GM21367 (cell line): ENCODE results near the gene PPARD.
"Not testable (repeated sequence)": the region's sequence is repeated elsewhere in the genome, so short reads cannot be mapped to it uniquely, and the experiment has no call there.

Experiments used
- ATAC-seq: cut with Tn5 transposase; IDR thresholded peaks from one replicate; pipeline ENCODE4 v1.9.1; 2021; ENCODE audit not compliant: unreplicated experiment

Gene PPARD

DNA sequence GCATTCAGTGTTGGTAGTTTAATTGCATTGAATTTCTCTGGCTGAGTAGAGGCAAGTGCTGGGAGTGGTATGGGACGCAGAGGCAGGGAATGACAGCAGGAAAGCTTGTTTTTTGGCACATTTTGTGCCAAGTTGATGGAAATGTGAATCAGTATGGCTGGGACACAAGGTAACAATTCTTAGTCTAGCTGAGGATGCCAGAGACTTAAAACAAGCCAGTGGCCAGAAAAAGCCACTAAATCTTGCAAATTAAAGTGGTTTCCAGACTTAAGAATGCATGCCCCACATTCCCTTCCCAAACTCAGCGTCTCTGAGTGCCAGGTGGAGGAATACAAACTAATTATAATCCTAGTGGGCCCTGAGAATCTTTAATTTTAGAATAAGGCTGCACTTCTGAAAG is 35.9 kb downstream of the PPARD start:
- no peak for ATAC-seq

DNA sequence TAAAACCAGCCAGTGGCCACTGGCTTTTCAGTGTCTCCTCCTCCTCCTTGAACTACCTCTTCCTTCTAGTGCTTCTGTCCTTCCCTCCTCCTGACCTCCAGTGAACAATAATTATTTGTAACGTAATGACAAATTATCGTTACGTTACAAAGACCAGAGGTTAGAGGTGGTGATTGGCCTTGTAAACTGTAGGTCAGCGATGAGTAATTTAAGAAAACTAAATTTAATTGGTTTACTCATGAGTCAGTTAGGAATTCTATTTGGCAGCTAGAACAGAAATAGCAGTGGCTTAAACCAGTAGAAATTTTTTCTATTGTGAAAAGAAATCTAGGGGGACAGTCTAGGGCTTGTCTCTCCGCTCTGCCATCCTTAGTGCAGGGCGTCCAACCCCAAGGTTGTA is 38.8 kb downstream of the PPARD start:
- ATAC-seq, result no peak

DNA sequence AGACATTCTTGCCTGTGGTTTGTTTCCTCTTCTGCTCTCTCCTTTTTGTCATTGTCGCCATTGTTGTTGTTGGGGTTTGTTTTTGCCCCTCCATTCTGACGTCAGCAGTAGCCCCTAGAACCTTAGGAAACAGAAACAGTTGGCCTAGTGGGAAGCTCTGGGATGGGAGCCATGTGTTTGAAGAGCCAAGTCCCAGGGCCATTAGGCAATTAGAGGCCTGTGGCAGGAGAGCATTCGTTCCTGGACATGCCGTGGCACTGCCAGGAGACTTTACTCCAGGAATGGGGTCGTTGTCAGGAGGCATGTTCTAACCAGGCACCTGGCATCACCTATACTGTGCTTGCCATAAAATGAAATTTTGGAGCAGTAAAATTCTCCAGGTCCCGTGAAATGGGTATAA is 39.7 kb downstream of the PPARD start:
- no peak for ATAC-seq

DNA sequence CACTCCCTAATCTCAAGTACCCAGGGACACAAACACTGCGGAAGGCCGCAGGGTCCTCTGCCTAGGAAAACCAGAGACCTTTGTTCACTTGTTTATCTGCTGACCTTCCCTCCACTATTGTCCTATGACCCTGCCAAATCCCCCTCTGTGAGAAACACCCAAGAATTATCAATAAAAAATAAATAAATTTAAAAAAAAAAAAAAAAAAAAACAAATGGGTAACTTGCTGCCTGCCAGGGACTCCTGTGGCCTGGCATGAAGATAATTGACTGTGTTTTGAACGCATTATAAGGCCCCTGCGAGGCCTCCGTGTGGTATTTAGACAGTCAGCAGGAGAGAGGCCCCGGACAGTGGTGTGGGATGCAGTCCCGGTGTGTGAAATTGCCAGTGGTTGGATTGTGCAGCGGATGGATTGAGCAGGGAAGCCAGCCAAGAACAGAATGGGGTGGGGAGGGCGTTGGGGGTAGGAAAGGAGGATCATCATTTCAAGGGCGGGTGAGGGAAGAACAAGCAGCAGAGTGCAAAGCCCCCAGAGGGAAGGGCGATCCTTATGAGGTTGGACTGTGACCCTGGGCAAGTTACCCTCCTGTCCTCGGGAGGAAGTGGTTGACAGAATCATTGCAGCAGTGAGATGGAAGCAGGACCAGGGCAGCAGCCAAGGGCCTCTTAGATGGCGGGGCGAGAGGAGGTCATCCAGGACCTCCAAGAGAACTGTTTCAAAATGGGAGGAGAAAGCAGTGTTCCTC is 43.3 kb downstream of the PPARD start:
- no peak for ATAC-seq

DNA sequence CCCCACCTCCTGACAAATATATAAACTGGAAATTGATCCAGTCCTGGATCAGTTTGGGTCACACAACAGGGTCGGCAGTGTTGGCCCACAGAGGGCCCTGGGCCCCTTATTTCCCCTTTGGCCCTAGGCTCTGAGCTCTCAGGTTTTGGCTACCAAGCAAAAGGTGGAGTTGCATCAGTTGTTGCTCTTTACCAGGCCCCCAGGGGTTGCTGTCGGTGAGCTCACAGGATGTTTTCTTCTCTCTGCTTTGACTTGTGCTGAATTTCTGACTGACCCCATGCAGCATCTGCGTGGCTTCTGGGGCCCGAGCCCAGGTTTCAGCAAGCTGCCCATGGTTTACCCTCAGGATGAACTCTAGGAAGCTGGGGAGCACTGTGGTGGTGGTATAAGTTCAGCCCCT is 44.6 kb downstream of the PPARD start:
- ATAC-seq, result no peak

DNA sequence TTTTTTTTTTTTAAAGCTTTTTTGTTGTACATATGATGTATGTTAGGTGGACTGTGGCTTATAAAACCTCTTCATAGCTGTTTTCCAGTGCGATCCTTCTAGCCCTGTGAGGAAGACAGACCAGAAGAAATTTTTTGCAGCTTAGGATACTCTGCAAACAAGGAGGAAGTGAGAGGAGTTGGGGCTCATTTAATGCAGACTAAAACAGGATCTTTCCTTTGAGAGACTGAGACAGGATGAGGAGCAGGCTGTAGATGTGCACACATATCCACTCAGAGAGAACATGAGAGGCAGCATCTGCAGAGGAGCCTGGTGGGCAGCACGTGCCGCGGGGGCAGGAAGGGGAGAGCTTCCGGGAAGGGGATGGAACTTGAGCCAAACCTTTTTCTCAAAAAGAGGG is 45.7 kb downstream of the PPARD start:
- ATAC-seq, result no peak

DNA sequence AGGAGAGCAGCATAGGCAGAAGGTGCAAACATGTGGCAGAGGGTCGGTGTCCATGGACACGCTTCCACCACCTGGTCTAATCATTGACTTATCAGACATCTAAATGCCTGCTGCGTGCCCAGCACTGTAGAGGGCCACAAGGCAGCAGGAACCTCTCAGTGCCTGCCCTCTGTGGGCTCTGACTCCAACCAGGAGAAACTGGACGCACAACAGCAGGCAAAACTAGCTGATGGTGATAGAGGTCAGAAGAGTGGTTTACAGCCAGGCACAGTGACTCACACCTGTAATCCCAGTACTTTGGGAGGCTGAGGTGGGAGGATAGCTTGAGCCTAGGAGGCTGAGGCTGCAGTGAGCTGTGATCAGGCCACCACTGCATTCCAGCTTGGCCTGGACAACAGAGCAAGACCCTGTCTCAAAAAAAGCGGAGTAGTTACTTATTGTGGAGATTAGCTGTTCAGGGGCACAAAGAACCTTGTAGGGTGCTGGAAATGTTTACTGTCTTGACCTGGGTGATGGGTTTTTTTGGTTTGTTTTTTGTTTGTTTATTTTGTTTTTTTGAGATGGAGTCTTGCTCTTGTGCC is 46.5 kb downstream of the PPARD start:
- ATAC-seq, result no peak

DNA sequence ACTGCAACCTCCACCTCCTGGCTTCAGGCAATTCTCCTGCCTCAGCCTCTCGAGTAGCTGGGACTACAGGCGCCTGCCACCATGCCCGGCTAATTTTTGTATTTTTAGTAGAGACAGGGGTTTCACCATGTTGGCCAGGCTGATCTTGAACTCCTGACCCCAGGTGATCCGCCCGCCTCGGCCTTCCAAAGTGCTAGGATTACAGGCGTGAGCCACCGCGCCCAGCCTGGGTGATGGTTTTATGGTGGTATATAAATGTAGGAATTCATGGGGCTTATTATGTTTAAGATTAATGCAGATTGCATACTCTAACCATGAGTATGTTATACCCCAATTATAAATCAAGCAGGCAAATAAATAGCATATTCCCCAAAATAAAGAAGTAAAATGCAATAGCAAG is 47.0 kb downstream of the PPARD start:
- not testable (repeated sequence) for ATAC-seq

DNA sequence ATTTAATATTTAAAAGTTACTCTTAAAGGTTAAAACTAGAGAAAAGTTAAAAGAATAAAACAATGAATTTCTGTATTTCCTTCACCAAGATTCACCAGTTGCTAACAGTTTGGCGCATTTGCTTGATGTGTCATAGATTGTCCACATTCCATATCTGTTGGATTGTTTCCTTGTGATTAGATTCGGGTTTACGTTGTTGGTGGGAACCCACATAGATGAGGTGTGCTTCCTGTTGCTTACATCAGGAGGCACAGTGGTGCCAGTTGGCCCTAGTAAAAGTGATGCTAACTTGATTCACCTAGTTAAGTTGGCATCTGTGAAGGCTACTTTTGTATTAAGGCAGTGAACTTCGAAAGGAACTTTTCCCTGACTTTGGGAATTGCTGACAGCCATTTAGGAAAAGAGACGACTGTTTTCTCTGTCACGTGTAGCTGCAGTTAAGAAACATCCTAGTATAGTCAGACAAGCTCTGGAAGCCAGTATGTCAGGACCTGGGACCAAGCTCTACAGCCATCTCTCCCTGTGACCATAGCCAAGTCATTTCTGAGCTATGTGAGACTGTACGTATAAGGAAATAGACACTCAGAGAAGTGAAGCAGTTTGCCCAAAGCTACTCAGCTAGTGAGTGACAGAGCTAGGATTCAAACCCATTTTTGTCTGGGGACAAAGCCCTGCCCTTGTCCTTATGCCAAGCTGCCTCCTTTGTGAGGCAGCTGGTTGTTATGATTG is 49.0 kb downstream of the PPARD start:
- no peak for ATAC-seq

DNA sequence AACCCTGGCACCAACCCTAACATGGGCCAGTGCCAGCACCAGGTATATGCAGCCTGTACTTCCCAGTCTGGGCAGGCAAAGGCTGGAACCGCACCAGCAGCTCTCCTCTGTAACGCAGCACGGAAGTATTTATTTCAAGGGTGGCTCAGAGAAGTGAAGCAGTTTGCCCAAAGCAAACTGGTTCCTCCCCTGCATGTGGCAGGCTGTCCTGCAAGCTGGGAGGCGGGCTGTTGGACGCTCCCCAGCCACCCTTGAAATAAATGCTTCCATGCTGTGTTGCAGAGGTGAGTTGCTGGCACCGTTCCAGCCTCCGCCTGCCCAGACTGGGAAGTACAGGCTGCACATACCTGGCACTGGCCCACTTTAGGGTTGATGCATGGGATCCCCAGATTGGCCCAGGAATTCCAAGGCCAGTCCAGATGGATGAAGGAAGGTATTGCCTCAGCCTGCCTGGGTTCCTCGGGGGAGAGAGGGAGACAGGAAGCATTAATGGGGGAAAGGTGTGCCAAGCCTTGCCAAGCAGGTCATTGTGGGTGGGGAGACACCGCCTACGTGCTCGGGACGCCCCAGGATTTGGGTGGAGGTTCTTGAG is 49.8 kb downstream of the PPARD start:
- no peak for ATAC-seq

DNA sequence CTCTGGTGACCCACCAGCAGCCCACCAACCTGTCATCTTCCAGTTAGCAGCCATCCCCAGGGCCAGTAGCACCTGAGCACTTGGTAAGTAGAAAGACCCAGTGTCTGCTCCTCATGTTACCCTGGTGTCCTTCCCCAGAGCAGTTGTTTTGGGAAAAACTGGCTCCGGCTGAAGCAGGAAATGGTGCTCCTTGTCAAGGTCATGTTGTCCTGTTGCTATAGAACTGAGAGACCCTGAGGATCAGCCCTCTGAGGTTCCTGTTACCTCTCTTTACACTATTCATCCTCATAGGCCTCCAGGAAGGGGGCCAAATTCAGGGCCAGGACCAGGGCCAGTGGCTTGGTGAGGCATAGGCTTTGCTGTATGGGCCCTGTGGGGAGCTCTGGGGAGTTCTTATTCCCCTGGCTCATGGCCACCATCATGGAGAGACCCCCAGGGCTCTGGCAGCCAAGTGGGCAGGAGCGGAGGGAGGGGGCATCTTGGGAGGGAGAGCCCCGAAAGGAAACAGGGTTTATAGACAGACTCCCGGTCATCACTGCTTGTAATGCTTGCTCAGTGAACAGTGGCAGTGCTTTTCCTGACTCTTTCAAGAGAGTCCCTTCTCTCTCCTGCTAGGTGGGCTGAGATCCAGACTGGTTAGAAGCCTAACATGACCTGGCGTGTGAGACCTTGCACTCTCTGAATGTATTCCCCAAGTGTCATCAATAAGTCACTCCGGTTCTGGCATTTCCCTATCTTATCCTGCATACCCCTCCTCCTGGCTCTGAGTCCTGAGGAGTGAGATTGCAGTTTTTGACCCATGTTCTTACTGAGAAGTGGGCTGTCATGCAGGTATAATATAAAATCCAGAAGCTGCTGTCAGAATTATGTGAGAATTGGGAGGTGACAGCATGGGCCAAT is 50.7 kb downstream of the PPARD start:
- ATAC-seq, result no peak

DNA sequence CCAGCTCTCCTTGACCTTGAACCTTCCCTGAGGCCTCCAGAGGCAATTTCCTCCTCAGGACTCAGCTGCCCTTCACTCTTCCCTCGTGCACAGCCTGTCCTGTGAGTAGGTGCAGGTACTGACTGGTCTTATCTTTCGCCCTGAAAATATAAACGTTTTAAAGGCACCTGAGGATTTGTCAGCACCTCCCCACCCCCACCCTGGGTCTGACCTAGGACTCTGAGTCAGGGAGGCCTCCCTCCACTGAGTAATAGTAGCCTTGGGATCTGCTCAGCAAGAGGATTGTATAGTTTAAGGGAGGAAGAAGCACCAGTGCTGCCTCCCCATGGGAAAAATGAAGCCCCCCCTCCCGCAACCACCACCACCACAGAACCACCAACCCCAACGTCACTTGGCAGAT is 54.6 kb downstream of the PPARD start:
- ATAC-seq, result no peak

DNA sequence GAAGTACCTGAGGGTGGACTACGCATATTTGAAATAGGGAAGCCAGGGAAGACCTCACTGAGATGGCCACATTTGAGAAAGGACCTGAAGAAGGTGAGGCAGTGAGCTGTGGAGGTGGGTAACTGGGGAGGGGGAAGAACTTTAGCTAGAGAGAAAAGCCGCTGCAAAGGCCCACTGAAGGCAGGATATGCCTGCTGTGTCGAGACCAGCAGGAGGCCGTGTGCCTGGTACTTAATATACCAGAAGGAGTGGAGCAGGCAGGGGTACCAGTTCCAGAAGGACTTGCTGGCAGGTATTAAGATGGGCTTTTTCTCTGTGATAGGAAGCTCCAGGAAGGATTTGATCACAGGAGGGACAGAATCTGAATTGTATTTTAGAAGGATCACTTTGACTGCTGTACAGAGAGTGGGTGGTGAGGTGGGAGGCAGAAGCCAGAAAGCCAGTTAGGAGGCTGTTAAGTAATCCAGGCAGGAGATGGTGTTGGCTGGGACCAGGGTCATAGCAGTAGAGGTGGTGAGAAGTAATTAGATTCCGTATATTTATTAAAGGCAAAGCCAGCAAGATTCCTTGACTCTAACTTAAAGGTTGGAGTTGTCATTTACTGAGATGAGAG is 55.6 kb downstream of the PPARD start:
- ATAC-seq, result no peak

DNA sequence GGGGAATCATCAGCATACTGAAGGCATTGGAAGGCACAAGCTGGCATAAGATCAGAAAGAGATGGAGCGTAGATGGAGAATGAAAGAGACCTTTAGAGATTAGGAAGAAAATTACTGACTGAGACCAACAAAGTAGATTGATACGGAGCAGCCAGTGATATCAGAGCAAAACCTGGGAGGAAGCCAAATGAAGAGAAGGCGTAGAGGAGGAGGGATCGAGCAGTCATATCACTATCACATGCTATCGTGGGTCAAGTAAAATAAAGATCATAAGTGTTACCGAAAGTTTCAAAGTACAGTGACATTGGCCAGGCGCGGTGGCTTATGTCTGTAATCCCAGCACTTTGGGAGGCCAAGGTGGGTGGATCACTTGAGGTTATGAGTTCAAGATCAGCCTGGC is 56.2 kb downstream of the PPARD start:
- no peak for ATAC-seq

DNA sequence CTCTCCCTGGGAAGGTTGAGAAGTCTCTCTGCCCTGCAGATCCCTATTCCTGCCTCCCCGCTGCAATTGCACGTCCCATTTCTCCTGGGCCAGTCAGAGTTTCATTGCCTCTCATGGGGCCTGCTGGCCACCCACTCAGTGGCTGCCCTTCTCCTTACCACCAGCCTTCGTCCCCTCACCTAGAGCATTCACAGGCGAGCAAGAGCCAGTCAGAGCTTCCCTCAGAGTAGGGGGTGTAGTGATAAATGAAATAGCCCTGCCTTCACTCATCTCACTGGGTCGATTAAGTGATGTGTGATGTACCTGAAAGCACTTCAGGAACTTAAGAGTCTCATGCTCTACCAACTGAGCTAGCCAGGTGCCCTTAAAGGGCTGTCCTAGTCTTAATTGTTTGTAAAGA is 57.8 kb downstream of the PPARD start:
- no peak for ATAC-seq

DNA sequence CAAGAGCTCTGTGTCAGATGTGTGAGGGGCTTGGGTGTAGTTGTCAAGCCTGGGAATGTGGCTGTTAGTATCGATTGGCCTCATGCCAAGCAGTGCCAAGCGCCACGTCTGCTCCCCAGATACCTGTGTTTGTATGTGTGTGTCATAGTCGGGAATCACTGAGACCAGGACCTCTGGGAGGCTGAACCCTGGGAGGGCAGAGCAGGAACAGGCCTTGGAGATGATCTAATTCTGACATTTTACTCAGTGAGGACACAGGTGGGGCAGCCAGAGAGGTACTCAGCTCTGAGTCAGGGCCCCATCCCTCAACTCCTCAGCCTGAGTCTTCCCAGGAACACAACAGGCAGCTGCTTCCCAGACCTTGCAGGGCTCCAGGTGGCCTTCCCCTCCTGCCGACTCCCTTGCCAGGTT is 58.5 kb downstream of the PPARD start:
- ATAC-seq, result no peak

DNA sequence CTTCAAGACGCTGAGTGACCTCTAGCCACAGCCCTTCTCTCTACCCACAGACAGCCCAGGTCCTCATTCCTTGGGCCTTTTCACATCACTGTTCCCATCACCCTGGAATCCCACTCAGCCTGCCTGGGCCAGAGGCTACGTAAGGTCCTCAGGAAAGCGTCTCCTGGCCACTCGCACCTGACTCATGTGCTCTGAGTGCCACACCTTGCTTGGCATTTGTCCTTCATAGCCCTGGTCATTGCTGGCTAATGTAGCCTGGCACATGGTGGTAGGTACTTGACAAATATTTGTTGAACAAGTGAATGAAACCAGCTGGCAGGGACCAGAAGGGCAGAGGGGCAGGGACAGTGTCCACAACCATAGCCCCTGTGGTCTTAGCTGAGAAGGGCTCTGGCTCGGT is 59.2 kb downstream of the PPARD start:
- ATAC-seq, result no peak

DNA sequence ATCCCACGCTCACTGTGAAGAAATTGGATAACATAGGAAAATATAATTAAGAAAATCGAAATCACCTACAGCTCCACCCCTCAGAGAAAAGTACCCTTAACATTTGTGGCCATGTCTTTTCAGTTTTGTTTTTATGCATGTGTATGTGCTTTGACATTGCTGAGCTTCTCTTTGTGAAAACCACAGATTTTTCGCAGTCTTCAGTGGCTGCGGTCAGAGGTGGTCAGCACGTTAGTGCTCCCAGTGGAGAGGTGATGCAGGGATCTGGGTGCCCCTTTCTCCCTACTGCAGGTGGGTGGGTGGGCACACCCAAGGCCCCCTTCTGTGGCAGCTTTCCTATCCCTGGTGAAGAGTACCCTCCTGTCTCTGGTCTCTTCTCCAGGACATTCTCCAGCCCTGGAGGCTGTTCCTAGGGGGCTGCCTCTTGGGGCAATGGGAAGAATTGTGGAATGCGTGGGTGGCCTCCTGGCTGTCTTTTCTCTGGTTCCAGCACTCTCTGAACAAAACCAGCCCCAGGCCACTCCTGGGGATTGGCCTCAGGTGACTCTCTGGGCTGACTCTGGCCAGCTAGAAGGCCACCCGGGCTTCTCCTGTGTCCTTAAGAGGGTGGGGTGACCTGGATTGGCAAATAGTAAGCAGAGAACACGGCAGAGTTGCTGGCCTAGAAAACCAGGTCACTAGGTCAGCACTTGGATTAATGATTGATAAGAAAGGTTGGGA is 59.9 kb downstream of the PPARD start:
- ATAC-seq, result peak; percentile 47

DNA sequence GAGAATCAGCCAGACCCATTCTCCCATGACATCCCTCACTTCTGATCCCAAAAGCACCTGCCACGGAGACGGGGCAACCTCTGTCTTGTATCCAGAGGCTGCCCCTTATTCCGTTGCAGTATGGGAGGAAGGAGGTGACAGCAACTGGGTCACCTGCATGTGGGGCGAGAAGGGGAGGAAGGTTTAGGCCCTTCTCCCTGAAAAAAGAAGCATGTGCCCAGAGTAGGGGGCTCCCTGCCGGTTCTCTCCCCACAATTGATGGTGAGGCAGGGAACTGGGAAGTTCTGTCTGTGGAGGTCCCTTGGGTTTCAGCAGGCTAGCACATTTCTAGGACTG is 60.5 kb downstream of the PPARD start:
- no peak for ATAC-seq
